Astrocyte of the cerebellum (primary cell): ENCODE data around the gene BBS1.

ENCODE experiments used
- DNase-seq: peaks from one replicate; pipeline ENCODE4 v3.0.0-alpha.2; 2011; ENCODE audit warnings: low read depth
- H3K4me3 ChIP-seq: 2 replicates; pipeline ENCODE4 v1.5.1; 2011; ENCODE audit warnings: mild to moderate bottlenecking, low read depth, low read length, moderate library complexity
- CTCF ChIP-seq: IDR thresholded peaks from 2 replicates; pipeline ENCODE4 v1.5.1; 2012; ENCODE audit warnings: low read length, low read depth, moderate library complexity, mild to moderate bottlenecking; ENCODE audit errors: missing control alignments
- in situ Hi-C: cut with HindIII; loops from 2 replicates; pipeline ENCODE4 v1.10.0; 2017; ENCODE audit warnings: low sequenced_read_pairs

BBS1 gene

GRCh38 chr11:66466225-66467033 is 44.0 kb upstream of the BBS1 start, which contains the start of gene PELI3:
Gene PELI3, plus strand, starts transcription at chr11:66466905. Its CDS starts 1,224 bp downstream, at chr11:66468129.
- H3K4me3 ChIP-seq: peak within 1 kb of the TSS; percentile 58
- peak; percentile 73 for DNase-seq
- in situ Hi-C loops: no loop called here
- TF ChIP-seq CTCF: no peak

GRCh38 chr11:66467034-66467659 is 43.3 kb upstream of the BBS1 start:
- no peak for TF ChIP-seq CTCF
- in situ Hi-C loops: no loop called here
- DNase-seq: no peak
- peak overlapping the region; percentile 58 for H3K4me3 ChIP-seq

- peak overlapping the region; percentile 58 for H3K4me3 ChIP-seq
- no peak for TF ChIP-seq CTCF
- in situ Hi-C loops: no loop called here
- DNase-seq: no peak
Measured at GRCh38 chr11:66467756-66468155, 42.7 kb upstream of the BBS1 start.

GRCh38 chr11:66468691-66469090 is 41.7 kb upstream of the BBS1 start:
- no peak overlapping the region for H3K4me3 ChIP-seq
- in situ Hi-C loops: no loop called here
- no peak for DNase-seq
- no peak for TF ChIP-seq CTCF

- H3K4me3 ChIP-seq: no peak overlapping the region
- DNase-seq: no peak
- TF ChIP-seq CTCF: no peak
- in situ Hi-C loops: no loop called here
Measured at GRCh38 chr11:66469441-66469840, 41.0 kb upstream of the BBS1 start.

GRCh38 chr11:66470015-66470414 is 40.4 kb upstream of the BBS1 start:
- no peak overlapping the region for H3K4me3 ChIP-seq
- in situ Hi-C loops: no loop called here
- no peak for DNase-seq
- no peak for TF ChIP-seq CTCF
